Fibroblast of upper back skin (primary cell): Measurements from ENCODE around the gene MYO1G.

Source experiments
- DNase-seq: peaks from one replicate; pipeline ENCODE4 v3.0.0-alpha.2; 2013

Gene MYO1G

DNA sequence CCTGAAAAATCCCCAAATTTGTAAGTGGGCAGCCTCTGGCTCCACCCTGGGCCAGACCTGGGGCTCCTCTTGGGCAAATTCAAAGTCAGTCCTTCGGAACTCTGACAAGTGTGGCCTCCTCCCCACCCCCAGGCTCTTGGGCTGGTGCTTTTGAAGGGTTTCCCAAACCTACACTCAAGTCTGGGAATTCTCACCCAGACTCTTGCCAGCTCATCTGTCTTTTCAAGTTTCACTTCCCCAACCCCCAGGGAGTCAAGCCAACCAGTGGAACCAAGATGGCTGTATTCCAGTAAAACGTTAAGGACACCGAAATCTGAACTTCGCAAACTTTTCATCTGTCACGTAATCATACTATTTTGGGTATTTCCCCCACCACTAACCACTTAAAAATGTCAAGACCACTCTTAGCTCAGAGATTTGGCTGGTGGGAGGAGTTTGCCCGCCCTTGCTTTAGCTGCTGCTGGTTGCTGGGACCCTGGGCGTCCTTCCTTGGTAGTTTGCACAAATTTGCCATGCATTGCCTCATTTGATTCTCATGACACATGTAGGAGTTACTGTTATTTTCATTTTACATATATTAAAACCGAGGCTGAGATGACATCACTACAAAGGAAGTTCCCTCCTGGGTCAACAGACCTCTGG is 1.7 kb upstream of the MYO1G start:
- DNase-seq = peak; percentile 40

DNA sequence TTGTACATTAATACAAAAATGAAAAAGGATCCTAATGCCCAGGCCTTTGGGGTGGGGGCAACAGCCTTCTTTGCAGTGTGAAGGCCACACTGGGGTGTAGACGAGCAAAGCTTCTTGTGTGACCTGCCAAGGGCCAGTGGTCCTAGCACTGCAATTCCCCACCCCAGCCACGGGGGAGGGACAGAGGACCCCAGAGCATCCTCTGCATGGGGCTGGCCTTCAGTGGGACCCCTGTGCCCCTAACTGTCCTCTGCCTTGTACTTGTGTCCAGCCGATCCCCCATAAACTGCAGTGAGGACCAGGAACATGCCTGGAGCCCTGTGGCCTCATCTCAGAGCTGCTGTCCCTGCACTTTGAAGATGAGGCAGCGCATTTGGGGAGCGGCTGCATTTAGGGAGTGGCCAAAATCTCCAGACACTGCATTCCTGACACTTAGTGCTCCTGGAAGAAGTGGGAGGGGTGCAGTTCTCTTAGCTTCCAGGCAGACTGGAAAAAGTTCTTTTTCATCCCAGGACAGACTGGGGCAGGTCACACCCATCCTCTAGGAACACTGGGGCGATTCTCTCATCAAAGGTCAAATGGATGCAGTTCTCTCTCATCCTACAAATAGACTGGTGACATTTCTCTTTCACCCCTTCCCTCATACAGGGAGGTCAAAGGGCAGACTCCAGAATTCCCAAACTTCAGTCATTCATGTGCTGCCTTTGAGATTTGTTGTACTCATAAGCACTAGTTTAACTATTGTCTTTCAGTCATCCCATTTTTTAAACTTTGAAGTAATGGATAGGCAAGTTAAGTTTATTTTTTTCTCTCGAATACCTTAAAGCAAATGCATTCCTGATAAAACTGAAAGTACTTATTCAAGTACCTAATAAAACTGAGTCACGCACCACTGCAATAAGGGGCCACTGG is 922 bp upstream of the MYO1G start:
- DNase-seq = no peak

DNA sequence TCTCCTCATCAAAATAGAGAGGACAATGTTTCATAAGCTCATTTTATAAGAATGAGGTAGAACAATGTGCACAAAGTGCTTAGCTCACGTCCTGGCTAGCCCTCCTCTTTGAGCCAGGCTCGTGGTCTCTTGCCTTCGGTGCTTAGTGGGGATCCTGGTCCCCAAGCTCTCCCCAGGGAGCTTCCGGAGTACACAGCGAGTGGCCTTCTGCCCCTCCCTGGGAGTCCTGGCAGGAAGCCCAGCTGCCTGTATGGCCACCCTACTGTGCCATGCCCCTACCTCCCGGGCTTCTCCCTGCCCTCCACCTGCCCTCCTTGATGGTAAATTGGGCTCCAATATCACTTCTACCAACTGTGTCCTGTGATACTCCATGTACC is 868 bp downstream of the MYO1G start:
- DNase-seq = no peak

DNA sequence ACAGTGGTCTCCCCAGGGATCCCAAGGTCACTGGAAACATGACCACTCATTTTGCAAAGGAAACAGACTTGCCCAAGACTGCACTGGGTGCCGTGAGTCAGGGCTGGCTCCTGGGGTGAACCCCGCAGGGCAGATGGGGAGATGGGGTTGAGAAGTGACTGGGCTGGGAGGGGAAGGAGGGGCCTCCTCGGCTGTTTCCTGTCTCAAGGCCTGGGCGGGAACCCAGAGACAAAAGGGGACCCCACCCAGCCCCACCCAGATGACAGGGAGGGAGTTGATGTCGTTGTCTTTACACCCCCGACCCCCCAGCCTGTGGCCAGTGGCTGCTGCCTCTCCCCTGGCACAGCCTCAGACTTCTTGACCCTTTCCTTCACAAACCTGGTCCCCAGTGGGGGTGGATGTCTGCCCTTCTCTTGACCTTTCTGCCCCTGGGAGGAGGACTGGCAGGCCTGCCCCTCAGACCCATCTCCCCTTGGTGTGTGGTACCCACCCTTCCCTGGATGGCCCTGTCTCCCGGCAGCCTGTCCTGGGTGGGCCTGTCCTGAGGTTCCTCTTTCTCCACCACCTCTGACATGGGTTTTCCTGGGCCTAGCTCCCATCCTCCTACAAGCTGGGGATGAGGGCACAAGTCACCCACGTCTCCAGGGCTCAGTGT is 1.4 kb downstream of the MYO1G start:
- no peak for DNase-seq

DNA sequence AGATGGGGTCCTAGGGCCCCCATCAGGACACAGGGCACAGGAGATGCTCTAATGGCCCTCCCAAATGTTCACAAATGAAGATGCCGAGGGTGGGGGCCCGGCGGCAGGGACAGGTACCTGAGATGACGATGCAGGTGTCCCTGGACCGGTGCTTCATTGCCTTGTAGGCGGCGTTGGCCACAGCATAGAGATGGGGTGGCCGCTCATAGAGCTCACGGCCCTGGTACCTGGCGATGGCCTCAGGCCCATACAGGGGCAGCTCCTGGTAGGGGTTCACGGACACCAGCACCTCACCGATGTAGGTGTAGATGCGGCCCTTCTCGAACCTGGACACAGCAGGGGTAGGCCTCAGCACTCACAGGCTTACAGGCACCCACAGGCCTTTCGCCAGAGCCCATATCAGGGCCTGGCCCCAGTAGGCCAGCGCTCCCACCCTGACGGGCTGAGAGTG is 2.0 kb downstream of the MYO1G start:
- no peak for DNase-seq

DNA sequence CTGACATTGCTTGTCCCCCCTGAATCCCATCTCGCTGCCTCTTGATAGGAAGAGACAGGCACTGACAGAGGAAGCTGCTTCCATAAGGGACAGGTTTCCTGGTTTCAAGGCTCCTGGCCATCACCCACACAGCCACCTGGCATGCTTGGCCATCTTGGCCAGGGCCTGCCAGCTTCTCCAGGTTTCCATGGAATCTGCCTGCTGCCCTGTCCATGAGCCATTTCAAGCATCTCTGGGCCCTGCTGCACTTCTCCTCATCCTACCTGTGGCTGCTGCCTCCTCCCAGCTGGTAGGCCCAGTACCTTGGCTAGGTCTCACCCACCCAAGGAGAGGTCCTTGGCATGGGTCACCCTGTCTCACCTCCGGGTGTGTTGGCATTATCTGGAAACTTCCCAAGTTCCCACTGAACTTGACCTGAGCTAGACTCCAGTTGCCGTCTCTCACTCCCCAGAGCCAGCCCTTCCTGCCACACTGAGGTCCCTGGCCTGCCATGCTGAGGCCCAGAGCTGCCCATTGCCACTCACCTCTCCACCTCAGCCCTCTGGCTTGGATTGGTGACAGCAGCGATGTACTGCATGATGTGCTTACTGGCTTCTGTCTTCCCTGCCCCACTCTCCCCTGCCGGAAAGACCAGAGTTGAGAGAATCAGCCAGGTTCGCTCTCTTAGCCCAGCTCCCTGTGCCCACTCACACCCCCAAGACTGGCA is 2.6 kb downstream of the MYO1G start:
- no peak for DNase-seq

DNA sequence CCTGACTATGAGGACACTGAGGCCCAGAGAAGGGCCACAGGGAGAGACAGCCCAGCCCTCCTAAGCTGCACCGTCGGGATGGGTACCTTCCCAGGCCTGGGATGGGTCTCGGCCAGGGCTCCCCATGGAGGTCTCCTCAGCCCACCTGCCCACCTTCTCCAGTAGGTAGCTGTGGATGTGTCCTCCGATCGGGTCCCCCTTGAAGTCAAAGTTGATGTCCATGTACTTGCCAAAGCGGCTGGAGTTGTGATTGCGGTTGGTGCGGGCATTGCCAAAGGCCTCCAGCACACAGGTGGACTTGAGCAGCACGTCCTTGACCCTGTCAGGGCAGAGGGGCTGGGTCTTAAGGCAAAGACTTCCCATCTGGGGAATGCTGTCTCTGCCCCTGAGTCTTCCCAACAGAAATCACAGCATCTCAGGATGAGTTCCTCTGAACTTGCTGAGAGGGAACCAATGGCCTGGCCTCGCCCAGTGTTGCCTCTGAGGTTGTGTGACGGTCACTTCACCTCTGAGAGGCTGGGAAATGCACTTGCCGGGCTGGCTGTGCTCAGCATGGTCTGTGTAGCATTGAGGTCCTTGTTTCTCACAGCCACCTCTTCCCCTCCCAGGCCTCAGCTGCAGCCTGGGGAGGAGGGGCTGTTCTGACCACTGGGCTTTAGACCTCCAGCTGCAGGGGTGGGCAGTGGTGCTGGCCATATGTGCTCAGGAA is 3.3 kb downstream of the MYO1G start:
- DNase-seq = no peak

DNA sequence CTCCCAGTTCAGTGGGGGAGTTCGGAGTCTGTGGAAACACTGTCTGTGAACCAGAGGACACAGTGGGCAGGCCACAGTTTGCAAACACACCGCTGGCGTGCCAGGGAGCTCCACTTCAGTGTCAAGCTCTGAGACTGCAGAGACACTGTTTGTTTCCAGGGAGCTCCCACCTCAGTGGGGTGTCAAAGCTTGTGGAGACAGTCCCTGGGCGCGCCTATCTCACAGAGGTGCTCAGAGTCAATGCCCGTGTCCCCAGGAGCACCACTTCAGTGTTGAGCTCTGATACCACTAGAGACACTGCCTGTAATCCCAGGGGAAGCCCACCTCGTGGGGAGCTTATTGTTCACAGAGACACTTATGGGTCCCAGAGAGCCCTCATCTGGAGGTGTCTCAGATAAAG is 4.3 kb downstream of the MYO1G start:
- no peak for DNase-seq

DNA sequence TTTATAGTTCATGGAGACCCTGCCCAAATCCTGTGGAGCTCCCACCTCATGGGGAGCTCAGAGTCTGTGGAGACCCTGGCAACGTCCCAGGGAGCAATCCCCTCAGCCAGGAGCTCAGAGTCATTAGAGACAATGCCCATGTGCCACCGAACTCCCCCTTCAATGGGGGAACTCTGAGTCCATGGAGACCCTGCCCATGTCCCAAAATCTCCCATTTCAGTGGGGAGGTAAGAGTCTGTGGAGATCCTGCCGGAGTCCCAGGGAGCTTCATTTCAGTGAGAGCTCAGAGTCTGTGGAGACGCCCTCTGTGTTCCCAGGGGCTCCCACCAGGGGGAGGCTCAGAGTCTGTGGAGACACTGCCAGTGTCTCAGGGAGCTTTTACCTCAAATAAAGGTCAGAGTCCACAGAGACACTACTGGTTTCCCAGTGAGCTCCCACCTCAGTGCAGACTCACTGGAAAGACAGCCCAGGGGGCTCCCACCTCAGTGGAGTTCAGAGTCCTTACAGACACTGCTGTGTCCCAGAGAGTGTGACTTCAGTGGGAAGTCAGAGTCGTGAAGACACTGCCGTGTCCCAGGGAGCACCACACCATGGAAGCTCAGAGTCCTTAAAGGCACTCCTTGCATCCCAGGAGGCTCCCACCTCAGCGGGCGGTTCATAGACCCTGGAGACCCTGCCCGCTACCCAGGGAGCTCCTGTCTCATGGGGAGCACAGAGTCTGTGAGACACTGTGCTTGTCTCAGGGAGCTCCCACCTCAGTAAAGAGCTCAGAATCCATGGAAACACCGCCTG is 5.0 kb downstream of the MYO1G start:
- DNase-seq = no peak

DNA sequence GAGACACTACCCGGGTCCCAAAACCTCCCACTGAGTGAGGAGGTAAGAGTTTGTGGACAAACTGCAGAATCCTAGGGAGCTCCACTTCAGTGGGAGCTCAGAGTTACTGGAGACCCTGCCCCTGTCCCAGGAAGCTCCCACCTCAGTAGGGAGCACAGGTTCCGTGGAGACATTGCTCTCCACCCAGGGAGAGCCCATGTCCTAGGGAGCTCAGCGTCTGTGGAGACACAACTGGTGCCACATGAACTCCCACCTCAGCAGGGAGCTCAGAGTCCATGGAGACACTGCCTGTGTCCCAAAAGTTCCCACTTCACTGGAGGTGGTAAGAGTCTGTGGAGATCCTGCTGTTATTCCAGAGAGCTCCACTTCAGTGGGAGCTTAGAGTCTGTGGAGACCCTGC is 6.3 kb downstream of the MYO1G start:
- no peak for DNase-seq

DNA sequence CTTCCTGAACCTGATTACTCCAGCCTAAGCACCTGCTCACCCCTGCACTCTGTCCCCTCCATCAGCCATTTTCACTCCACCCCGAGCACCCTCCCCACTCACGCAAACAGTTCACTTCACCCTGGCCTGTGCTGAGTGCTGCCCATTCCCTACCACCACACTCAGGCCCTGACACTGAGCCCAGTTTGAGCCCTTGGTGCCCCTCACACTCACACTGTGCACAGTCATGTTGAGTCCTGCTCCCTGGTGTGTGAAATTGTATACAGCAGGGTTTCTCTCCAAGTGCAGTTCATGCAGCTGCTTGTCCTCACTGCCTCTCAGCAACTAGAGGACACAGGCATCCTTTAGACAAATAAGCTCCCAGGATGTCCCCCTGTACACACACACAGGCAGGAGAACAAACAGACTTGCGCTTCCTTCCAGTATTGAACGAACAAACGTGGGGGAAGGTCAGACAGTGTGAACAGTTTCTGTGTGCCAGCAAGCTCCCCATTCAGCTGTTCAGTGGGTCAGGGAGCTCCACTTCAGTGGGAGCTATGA is 6.8 kb downstream of the MYO1G start:
- DNase-seq = no peak

DNA sequence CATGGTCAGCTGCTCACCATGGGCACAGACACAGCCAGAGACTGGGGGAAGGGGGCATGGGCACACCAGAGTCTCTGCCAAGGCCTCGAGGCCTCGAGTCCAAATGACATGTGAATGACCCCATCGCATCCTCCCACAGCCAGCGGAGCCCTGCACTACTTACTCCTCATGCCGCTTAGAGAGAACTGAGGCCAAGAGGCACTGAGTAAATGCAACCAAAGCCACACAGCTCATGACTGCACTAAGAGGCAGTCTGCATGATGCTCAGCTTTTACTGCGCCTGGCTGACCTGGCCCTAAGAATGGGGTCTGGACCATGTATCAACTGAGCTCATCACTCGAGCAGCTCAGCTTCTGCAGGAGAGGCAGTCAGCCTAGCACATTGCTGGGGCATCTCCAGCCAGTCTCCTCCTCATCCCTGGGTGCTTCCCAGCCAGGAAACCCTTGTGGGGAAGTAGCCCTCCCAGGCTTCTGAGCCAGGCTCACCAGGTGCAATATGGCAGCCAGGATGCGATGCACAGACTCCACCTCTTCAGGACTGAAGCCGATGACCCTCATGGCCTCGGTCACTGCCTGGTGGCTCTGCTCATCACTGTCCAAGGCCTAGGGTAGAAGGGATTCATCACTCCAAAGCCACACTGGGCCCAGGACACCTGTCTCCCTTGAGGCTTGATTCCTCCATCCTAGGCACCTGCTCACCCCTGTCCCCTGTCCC is 7.5 kb downstream of the MYO1G start:
- DNase-seq = no peak

DNA sequence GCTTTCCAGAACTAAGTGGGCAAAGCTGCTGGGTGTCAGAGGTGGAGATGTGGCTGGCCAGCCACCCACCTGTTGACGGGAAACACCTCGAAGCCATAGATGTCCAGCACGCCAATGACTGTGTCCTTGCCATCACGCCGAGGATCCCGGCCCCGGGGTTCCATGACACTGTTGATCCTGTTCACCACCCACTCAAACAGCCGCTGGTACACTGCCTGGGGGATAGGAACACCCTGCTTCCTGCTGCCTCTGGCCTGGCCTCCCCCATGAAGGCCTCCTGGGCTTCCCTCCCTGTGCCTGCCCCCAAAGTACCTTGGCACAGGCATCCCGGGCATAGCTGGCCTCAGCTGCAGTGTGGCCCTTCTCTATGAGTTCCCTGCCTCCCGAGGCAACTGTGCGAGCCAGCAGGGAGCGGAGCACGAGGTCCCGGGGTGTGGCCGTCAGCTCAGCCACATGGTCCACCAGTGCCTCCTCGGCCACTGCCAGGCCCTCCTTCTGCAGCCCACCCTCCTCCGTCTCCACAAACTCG is 8.2 kb downstream of the MYO1G start:
- no peak for DNase-seq

DNA sequence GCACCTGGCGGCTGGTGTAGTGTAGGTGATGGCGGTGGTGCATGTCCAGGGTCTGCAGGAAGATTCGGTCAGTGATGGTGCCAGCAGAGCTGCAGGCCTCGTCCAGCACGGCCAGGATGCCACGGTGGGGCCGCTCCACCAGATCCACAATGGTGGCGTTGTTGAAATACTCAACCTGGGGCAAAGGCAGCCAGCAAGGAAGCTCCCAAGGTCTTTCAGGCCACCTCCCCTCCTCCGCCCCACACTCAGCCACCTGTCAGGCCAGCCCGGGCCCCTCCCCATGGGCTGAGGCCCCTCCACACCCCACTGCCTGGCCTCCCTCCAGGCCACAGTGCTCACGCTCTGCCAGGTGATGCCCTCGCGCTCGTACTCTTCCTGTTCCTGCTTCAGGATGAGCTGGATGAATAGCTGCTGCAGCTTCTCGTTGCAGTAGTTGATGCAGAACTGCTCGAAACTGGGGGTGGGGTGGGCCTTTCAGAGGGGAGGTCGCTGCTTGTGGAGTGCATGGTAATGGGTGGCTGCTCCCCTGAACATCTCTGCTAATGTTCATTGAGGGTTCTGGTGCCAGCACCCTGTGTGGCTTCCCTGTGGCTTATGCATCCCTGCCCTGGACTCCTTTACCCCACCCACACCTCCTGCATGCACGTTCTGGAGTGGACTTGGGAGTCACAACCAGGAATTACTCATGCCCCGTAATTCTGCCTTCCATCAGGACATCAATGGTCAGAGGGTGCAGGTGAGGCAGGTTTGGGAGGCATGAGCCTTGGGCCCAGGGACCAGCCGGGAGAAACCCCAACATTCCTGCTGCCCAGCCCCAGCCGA is 8.9 kb downstream of the MYO1G start:
- DNase-seq = no peak

DNA sequence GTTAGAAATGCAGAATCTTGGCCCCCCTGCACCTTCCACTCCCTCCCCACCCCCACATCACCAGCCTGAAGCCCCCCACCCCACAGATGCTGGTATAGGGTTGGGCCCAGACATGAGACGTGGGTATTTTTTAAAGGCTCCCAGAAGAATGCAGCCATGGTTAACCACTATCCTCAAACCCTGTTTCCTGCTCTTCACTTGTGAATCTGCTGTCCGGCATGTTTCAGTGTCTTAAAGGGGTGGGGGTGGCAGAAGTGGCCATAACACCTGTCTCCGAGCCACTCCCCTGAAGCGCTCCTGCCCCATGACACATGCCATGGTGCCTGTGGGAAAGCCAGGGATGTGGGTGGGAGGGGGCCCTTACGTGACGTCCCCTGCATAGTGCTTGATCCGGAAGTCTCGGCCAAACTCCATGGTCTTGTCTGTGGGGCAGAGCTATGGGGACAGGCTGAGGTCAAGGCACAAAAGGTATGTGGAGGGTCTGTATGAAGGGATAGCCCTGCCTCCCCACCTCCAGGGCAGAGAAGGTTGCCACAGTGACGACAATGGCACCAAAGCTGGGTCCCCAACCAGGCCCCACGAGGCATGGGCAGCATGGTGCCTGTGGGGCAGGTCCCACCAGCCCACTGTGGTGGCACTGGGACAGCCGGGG is 9.6 kb downstream of the MYO1G start:
- no peak for DNase-seq

DNA sequence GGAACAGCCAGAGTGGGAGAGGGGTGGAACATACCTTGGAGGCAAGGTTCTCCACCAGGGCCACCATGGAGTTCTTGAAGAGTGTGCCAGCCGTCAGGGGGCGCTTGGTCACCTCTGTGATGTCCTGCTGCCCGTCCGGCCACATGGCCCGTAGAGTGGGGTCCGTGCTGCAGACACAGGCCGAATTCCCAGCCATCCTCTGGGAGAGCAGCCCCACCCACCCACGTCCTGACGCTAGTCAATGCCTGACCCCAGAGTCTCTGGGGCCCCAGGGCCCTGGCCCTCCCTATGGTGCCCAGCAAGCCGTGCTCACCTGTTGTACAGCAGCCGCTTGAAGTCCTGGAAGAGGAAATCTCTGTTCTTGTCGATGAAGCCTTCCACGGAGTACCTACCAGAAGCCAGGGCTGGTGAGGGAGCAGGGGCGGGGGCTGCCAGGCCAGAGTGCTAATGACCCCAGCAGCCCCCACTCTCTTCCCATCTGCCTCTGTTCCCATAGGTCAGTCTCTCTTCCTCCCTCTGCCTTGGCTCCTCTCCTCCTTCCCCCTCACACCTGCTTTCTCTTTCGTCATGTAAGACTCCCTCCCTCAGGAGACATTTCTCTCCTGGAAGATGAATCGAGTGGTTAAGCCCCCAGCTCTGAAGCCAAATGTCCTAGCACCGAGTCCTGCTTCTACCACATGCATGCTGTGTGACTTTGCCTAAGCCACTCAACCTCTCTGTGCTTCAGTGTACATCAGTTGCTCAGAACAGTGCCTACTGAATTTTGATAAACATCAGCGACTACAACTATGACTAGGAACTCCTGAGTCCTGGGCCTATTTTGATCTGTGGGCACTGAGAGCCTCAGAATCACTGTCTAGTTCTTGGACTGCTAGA is 11.0 kb downstream of the MYO1G start:
- no peak for DNase-seq

DNA sequence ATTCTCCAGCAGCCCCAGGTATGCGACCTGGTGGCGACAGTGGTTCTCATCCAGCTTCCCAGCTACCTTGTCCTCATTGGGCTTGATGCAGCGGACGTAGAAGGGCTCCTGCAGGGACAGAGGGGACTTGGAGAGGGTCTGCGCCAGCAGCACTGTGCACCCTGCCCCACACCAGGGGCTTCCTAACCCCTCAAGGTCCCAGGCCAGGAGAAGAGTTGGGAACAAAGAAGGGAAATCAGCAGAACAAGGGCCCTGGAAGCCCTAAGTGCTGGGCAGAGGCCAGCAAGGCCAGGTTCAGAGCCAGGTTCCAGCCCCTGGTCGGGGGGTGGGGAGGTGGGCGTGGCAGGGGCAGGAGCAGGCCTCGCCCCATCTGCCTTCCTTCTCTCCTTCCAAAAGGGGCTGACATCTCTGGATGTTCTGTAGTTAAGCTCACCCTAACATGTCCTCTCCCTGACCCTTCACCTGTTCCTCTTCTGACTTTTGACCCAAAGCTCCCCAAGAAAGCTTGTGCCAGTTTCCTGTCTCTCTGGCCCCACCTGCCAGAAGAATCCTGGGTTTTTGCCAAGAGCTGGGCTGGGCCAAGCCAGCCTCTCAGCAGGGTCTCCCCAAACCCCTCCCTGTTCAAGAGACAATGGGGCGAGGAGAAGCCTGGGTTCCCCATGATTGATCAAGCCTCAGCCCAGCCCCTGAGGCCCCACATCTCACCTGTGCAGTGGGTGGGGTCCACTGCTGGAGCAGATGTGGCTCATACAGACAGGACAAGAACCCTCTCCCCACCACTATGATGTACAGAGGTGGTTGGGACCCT is 11.9 kb downstream of the MYO1G start:
- DNase-seq = no peak
